SJCRH30 (cell line): ENCODE measurements around the gene DNMT3B. TPM values are rescaled to one million over a fixed set of nuclear protein-coding genes. Genes with fewer than 3 reads are reported as not detected.
"Not testable (repeated sequence)": the region's sequence is repeated elsewhere in the genome, so short reads cannot be mapped to it uniquely, and the experiment has no call there.

Experiments used
- DNase-seq, 2 experiments: peaks; one replicate each; pipeline ENCODE4 v3.0.0-alpha.2; 2015 to 2020
- H3K27ac ChIP-seq: fragments of 250-450 bp; sonication (Bioruptor Pico); 2 replicates; pipeline ENCODE4 v1.5.1; 2020; ENCODE audit warnings: mild to moderate bottlenecking, moderate library complexity
- H3K27me3 ChIP-seq: fragments of 250-450 bp; sonication (Bioruptor Pico); 2 replicates; pipeline ENCODE4 v1.5.1; 2020; ENCODE audit warnings: mild to moderate bottlenecking, moderate library complexity
- H3K36me3 ChIP-seq: fragments of 250-450 bp; sonication (Bioruptor Pico); 2 replicates; pipeline ENCODE4 v1.5.1; 2020; ENCODE audit warnings: mild to moderate bottlenecking, moderate library complexity
- H3K4me1 ChIP-seq: fragments of 250-450 bp; sonication (Bioruptor Pico); 2 replicates; pipeline ENCODE4 v1.5.1; 2020; ENCODE audit warnings: mild to moderate bottlenecking, moderate library complexity
- H3K4me3 ChIP-seq: fragments of 250-450 bp; sonication (Bioruptor Pico); 2 replicates; pipeline ENCODE4 v1.5.1; 2020; ENCODE audit warnings: mild to moderate bottlenecking, moderate library complexity
- H3K9me3 ChIP-seq: fragments of 250-450 bp; sonication (Bioruptor Pico); replicated peaks from 2 replicates; pipeline ENCODE4 v1.5.1; 2020; ENCODE audit warnings: mild to moderate bottlenecking, moderate library complexity
- total RNA-seq: library from RNA; depleted of rRNA; stranded (reverse); fragments of >200 nt; shearing (Covaris generic); gene quantifications from 2 replicates; pipeline ENCODE4 v1.2.3, GENCODE V29; 2014

The DNMT3B gene
- total RNA-seq, 1 experiment from 2014 or later: 15.6 TPM

GRCh38 chr20:32751702-32752457 lies 10.3 kb upstream of the DNMT3B start:
- DNase-seq: no peak
- H3K9me3 ChIP-seq: no peaks in the 10 kb centered on the region
- H3K4me1 ChIP-seq: no peaks in the 10 kb centered on the region
- peaks cover 9% of the 10 kb centered on the region for H3K27me3 ChIP-seq
- H3K36me3 ChIP-seq: no peaks in the 10 kb centered on the region
- no peak overlapping the region for H3K4me3 ChIP-seq
- H3K27ac ChIP-seq: no peak overlapping the region

- no peaks in the 10 kb centered on the region for H3K4me1 ChIP-seq
- no peak overlapping the region for H3K4me3 ChIP-seq
- no peak for DNase-seq
- H3K27me3 ChIP-seq: peaks cover 9% of the 10 kb centered on the region
- no peak overlapping the region for H3K27ac ChIP-seq
- no peaks in the 10 kb centered on the region for H3K9me3 ChIP-seq
- H3K36me3 ChIP-seq: no peaks in the 10 kb centered on the region
These were observed 9.5 kb upstream of the DNMT3B start for GRCh38 chr20:32752458-32753250.

DNA sequence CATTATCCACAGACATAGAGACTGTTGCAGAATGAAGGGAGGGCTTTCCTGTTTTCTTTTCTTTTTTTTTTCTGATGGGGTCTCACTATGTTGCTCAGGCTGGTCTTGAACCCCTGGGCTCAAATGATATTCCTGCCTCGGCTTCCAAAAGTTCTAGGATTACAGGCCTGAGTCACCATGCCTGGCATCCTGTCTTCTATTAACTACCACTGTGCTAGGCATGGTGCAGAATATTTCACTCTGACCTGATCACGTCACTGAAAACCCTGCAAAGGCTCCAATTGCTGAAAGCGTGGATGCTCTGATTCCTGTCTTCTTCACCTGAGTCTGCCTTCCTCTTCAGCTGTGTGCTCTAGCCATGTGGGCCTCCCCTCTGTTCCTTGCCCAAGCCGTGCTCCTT lies 8.5 kb upstream of the DNMT3B start:
- Histone ChIP-seq H3K36me3 (no peaks in the 10 kb centered on the region), H3K27me3 (peaks cover 3% of the 10 kb centered on the region; the same call in 1 of the 2 replicates), H3K27ac (no peak overlapping the region), H3K9me3 (no peaks in the 10 kb centered on the region), H3K4me3 (no peak overlapping the region), H3K4me1 (no peaks in the 10 kb centered on the region)
- DNase-seq: no peak

- no peaks in the 10 kb centered on the region for H3K9me3 ChIP-seq
- no peaks in the 10 kb centered on the region for H3K4me1 ChIP-seq
- peaks cover 3% of the 10 kb centered on the region; the same call in 1 of the 2 replicates for H3K27me3 ChIP-seq
- no peak overlapping the region for H3K4me3 ChIP-seq
- H3K36me3 ChIP-seq: no peaks in the 10 kb centered on the region
- no peak for DNase-seq
- H3K27ac ChIP-seq: no peak overlapping the region
These were observed 6.0 kb upstream of the DNMT3B start for GRCh38 chr20:32756156-32756555.

DNA sequence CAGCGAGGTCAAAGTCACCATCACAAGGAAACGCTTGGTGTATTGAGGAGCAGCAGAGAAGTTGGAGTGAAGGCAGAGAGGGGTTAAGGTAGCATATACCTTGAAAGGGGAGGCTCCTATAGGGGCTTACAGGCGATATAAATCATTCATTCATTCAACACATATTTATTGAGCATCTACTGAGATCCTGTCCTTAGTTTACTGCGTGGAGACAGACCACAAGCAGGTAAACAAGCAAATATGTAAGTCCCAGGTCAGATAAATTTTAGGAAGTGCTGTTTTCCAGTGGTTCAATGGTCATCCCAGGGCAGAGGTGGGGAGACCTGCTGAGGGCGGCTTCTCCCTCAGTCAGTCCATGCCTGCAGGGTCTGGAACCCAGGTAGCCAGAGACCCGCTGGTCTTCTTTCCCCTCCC lies 761 bp upstream of the DNMT3B start:
- H3K4me1 ChIP-seq: no peaks in the 10 kb centered on the region
- no peak for DNase-seq
- H3K27me3 ChIP-seq: no peaks in the 10 kb centered on the region
- H3K9me3 ChIP-seq: no peaks in the 10 kb centered on the region
- H3K27ac ChIP-seq: peak overlapping the region; percentile 18; the same call in 1 of the 2 replicates
- H3K4me3 ChIP-seq: peak overlapping the region; percentile 64
- H3K36me3 ChIP-seq: no peaks in the 10 kb centered on the region

DNA sequence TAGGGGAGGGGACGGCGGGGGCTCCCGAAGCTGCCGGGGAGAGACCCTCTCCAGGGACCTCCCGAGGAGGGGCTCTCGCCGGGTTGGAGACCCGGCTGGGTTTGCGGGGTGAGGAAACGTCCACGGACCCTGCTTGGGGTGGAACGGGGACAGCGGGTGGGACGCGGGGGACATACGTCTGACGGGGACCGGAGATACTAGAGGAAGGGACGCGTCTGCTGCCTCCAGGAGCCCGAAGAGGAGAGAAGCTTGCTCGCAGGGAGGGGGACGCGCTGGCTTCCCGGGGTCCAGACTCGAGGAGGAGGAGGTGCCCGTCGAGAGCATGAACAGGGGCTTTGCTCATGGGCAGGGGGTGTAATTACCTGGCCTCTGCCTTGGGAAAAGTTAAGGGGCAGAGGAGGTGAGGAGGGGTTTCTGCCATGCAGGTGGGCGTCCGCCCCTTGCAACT lies 593 bp downstream of the DNMT3B start:
- Histone ChIP-seq H3K4me1 (no peaks in the 10 kb centered on the region), H3K9me3 (no peaks in the 10 kb centered on the region), H3K27ac (no peak overlapping the region), H3K36me3 (no peaks in the 10 kb centered on the region), H3K27me3 (no peaks in the 10 kb centered on the region), H3K4me3 (peak overlapping the region; percentile 64)
- DNase-seq: peak; percentile 38 to 51

- Histone ChIP-seq H3K4me3 (peak overlapping the region; percentile 64), H3K27me3 (no peaks in the 10 kb centered on the region), H3K9me3 (no peaks in the 10 kb centered on the region), H3K4me1 (no peaks in the 10 kb centered on the region), H3K27ac (no peak overlapping the region), H3K36me3 (no peaks in the 10 kb centered on the region)
- no peak for DNase-seq
These were observed 1.2 kb downstream of the DNMT3B start for GRCh38 chr20:32763202-32764004.

GRCh38 chr20:32764005-32764960 lies 2.1 kb downstream of the DNMT3B start:
- no peaks in the 10 kb centered on the region for H3K27me3 ChIP-seq
- no peak overlapping the region for H3K27ac ChIP-seq

GRCh38 chr20:32765230-32765875 lies 3.2 kb downstream of the DNMT3B start:
- H3K9me3 ChIP-seq, H3K27ac ChIP-seq, H3K4me1 ChIP-seq, H3K27me3 ChIP-seq, H3K36me3 ChIP-seq, DNase-seq, H3K4me3 ChIP-seq: not testable (repeated sequence)

More at GRCh38 chr20:32764005-32764960, 2.1 kb downstream of the DNMT3B start:
- H3K36me3 ChIP-seq: no peaks in the 10 kb centered on the region
- H3K4me1 ChIP-seq: no peaks in the 10 kb centered on the region
- H3K4me3 ChIP-seq: no peak overlapping the region
- DNase-seq: no peak
- H3K9me3 ChIP-seq: no peaks in the 10 kb centered on the region

DNA sequence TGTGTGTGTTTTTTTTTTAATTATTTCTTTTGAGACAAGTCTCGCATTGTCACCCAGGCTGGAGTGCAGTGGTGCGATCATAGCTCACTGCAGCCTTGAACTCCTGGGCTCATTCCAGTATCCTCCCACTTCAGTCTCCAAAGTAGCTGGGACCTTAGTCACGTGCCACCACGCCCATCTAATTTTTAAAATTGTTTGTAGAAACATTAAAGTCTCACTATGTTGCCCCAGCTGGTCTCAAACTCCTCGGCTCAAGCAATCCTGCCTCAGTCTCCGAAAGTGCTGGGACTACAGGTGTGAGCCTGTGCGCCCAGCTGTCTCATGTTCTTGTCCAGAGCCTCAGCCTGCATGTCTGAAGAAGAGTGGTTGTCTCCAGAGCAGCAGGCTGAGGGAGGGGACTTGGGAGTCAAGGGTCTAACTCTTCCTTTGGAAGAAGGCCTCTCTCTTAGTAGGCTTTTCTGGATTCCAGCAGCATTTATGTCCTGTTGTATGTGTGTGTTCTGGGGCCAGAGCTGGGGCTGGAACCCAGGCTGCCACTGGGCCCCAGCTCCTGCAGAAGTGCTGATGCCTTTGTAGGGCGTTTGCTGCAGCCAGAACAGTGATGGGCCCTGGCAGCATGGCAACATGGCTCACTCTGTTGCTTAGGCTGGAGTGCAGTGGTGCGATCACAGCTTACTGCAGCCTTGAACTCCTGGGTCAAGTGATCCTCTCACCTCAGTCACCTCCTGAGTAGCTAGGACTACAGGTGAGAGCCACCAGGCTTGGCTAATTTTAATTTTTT lies 5.4 kb downstream of the DNMT3B start:
- DNase-seq: no peak
- no peaks in the 10 kb centered on the region for H3K4me1 ChIP-seq
- no peak overlapping the region for H3K4me3 ChIP-seq
- no peaks in the 10 kb centered on the region for H3K27me3 ChIP-seq
- H3K27ac ChIP-seq: no peak overlapping the region
- no peaks in the 10 kb centered on the region for H3K36me3 ChIP-seq
- no peaks in the 10 kb centered on the region for H3K9me3 ChIP-seq

GRCh38 chr20:32772046-32772445 lies 9.9 kb downstream of the DNMT3B start:
- Histone ChIP-seq H3K4me3 (no peak overlapping the region), H3K36me3 (no peaks in the 10 kb centered on the region), H3K9me3 (no peaks in the 10 kb centered on the region), H3K27me3 (no peaks in the 10 kb centered on the region), H3K27ac (no peak overlapping the region), H3K4me1 (peaks cover 5% of the 10 kb centered on the region)
- no peak for DNase-seq

DNA sequence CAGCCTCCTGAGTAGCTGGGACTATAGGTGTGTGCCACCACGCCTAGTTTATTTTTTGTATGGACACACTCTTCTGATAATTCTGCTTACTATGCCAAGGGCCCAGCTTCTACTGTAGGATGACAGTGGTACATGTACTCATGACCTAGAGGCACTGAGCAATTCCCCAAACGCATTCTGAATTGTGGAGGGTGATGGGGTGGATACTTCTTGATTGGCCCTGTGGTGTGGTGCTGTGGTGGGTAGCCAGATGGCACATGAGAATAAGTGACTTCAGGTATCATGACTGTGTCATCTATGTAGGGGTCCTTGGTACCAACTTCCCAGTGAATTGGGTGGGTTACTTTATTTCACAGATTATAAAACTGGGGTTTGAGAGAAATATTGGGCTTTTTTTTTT lies 11.0 kb downstream of the DNMT3B start:
- no peak overlapping the region for H3K4me3 ChIP-seq
- DNase-seq: no peak
- no peaks in the 10 kb centered on the region for H3K27me3 ChIP-seq
- H3K27ac ChIP-seq: no peak overlapping the region
- H3K36me3 ChIP-seq: no peaks in the 10 kb centered on the region
- peaks cover 5% of the 10 kb centered on the region for H3K4me1 ChIP-seq
- no peaks in the 10 kb centered on the region for H3K9me3 ChIP-seq

- Histone ChIP-seq H3K27me3 (no peaks in the 10 kb centered on the region), H3K4me3 (no peak overlapping the region), H3K27ac (no peak overlapping the region), H3K9me3 (no peaks in the 10 kb centered on the region), H3K4me1 (peaks cover 5% of the 10 kb centered on the region), H3K36me3 (no peaks in the 10 kb centered on the region)
- no peak for DNase-seq
These were observed 11.7 kb downstream of the DNMT3B start for GRCh38 chr20:32773855-32774254.
